GM12878 (cell line): ENCODE measurements around the gene CP. TPM values are rescaled to one million over a fixed set of nuclear protein-coding genes. Genes with fewer than 3 reads are reported as not detected.

Experiments used
- DPF2 ChIP-seq: fragments of 450-650 bp; IDR thresholded peaks from 2 replicates; pipeline ENCODE4 v1.6.1; 2017; ENCODE audit warnings: mild to moderate bottlenecking
- EED ChIP-seq: sonication (generic); IDR thresholded peaks from 2 replicates; pipeline ENCODE4 v1.6.1; 2016; ENCODE audit warnings: antibody characterized with exemption, low read depth
- ETV6 ChIP-seq, 2 experiments: fragments of 450-650 bp in 1 of 2; IDR thresholded peaks in 1 of 2; conservative IDR thresholded peaks in 1 of 2; 2 replicates each; pipeline ENCODE4 v1.6.1; 2014; ENCODE audit warnings: antibody characterized with exemption in 1 of 2, borderline replicate concordance in 1 of 2, low read depth in 1 of 2, mild to moderate bottlenecking in 1 of 2, moderate library complexity in 1 of 2
- HCFC1 ChIP-seq: fragments of 150-350 bp; IDR thresholded peaks from 2 replicates; pipeline ENCODE4 v1.6.1; 2014; ENCODE audit warnings: low read length
- JUNB ChIP-seq: IDR thresholded peaks from 2 replicates; pipeline ENCODE4 v1.6.1; 2016; ENCODE audit warnings: antibody characterized with exemption, mild to moderate bottlenecking
- KLF5 ChIP-seq: fragments of 450-650 bp; IDR thresholded peaks from 2 replicates; pipeline ENCODE4 v1.6.1; 2014; ENCODE audit warnings: mild to moderate bottlenecking; ENCODE audit not compliant: partially characterized antibody
- MEF2A ChIP-seq: IDR thresholded peaks from 2 replicates; pipeline ENCODE4 v1.6.1; 2011; ENCODE audit warnings: low read depth, mild to moderate bottlenecking, low read length, moderate library complexity; ENCODE audit not compliant: insufficient read depth
- MXI1 ChIP-seq: fragments of 150-350 bp; IDR thresholded peaks from 2 replicates; pipeline ENCODE4 v1.6.1; 2011; ENCODE audit warnings: low read depth, mild to moderate bottlenecking, inconsistent platforms, low read length, improper control_type of control experiment
- NFIC ChIP-seq: IDR thresholded peaks from 2 replicates; pipeline ENCODE4 v1.6.1; 2012; ENCODE audit warnings: low read depth, mild to moderate bottlenecking, inconsistent platforms, low read length, moderate library complexity
- PML ChIP-seq: IDR thresholded peaks from 2 replicates; pipeline ENCODE4 v1.6.1; 2012; ENCODE audit warnings: low read length, inconsistent platforms
- SMC3 ChIP-seq: IDR thresholded peaks from 2 replicates; pipeline ENCODE4 v1.6.1; 2011; ENCODE audit warnings: low read length, improper control_type of control experiment, borderline replicate concordance
- SPI1 ChIP-seq: IDR thresholded peaks from 2 replicates; pipeline ENCODE4 v1.6.1; 2011; ENCODE audit warnings: low read depth, mild to moderate bottlenecking, low read length, moderate library complexity, borderline replicate concordance; ENCODE audit not compliant: insufficient read depth
- ZBED1 ChIP-seq: IDR thresholded peaks from 2 replicates; pipeline ENCODE4 v1.6.1; 2016; ENCODE audit warnings: borderline replicate concordance
- polyA plus RNA-seq, 11 experiments: library from polyadenylated mRNA; depleted of rRNA in 4 of 11; unstranded in 6 of 11; stranded (reverse) in 5 of 11; fragments of >200 nt; fragmentation: Nextera tagmentation in 4 of 11; fragmentation: Illumina TruSeq in 1 of 11; extraction: Ambion mirVana in 4 of 11; extraction: Trizol in 1 of 11; gene quantifications; 1 replicate in 1 of 11; 2 replicates in 10 of 11; pipeline versions ENCODE4 v1.2.1 to v1.2.3, GENCODE V29; 2011 to 2016; ENCODE audit warnings: inconsistent platforms in 2 of 11, missing spikeins in 2 of 11, low read depth in 1 of 11
- total RNA-seq, 4 experiments: library from RNA; depleted of rRNA in 3 of 4; stranded (reverse); fragments of >200 nt in 3 of 4; fragmentation: Illumina TruSeq in 1 of 4; extraction: Trizol in 1 of 4; gene quantifications; 2 replicates each; pipeline versions ENCODE4 v1.2.1 to v1.2.3, GENCODE V29; 2013 to 2021
- TF ChIP-seq, protein P1 (sequence below): fragments of 150-350 bp; IDR thresholded peaks from 2 replicates; pipeline ENCODE4 v1.6.1; 2014; ENCODE audit warnings: mild to moderate bottlenecking, low read depth, low read length
- TF ChIP-seq, protein P2 (sequence below): IDR thresholded peaks from 2 replicates; pipeline ENCODE4 v1.6.1; 2011; ENCODE audit warnings: borderline replicate concordance, low read depth, mild to moderate bottlenecking, moderate library complexity, low read length; ENCODE audit not compliant: insufficient read depth, poor library complexity, severe bottlenecking
- TF ChIP-seq, protein P3 (sequence below), 3 experiments: IDR thresholded peaks in 2 of 3; conservative IDR thresholded peaks in 1 of 3; 2 replicates each; pipeline ENCODE4 v1.5.1; 2011; ENCODE audit warnings: low read depth in 3 of 3, low read length in 3 of 3, mild to moderate bottlenecking in 3 of 3, control low read depth in 2 of 3, moderate library complexity in 2 of 3, inconsistent platforms in 1 of 3, mixed read lengths in 1 of 3; ENCODE audit not compliant: control insufficient read depth in 2 of 3, insufficient read depth in 1 of 3; ENCODE audit errors: extremely low read depth in 1 of 3
- TF ChIP-seq, protein P4 (sequence below): fragments of 450-650 bp; conservative IDR thresholded peaks from 2 replicates; pipeline ENCODE4 v1.6.1; 2017; ENCODE audit warnings: mild to moderate bottlenecking, moderate library complexity
- TF ChIP-seq, protein P5 (sequence below): IDR thresholded peaks from 2 replicates; pipeline ENCODE4 v1.6.1; 2012; ENCODE audit warnings: mild to moderate bottlenecking, low read depth, low read length

The CP gene
- total and polyA plus RNA-seq, 10 of the 15 experiments (the other 5 are each of a cell fraction or from before 2014, with no cell fraction given) = 0.14 to 1.2 (median 0.30) TPM; not detected in 6

DNA sequence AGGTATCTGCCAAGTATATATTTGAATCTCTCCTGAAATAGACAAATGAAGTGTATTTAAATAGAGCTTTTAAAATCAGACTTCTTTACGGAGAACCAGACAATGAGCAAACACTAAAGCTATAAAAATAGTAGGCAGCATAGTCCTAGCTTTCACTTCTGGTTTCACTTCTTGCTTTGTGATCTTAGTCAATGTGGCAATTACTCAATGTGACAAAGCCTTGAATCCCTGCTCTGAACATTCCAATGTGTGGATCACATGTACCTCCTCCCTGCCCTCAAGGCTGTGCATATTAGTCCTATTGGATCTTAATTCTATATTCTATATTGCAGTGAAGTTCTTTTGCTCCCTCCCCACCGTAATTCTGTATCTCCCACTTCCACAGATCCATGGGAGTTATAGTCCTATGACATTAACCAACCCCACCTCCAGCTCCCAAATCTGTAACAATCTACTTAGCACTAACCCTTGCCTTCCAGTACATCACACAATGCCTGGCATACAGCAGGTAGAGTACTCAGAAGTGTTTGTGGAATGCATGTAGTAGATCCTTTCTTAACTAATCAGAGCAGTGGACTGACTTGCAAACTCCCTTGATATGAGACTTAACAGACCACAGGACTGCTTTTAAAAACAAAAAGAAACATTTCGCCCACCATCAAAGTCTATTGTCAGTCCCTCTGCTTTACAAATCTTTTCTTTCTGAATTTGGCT, 24.3 kb upstream of the CP start (continued):
- TF ChIP-seq MXI1 (peak; percentile 28; the same call in 1 of the 2 replicates), NFIC (peak; percentile 80; the same call in 1 of the 2 replicates), SMC3 (no peak), DPF2 (peak; percentile 69; the same call in 1 of the 2 replicates), HCFC1 (no peak), ZBED1 (peak; percentile 56; the same call in 1 of the 2 replicates), SPI1 (peak; percentile 86), PML (peak; percentile 51; the same call in 1 of the 2 replicates), MEF2A (peak; percentile 89), ETV6 (conservative IDR thresholded peaks at IDR 0.05 in 1 of 2, IDR thresholded peaks at IDR 0.05 in 1 of 2; ENCODE audit: borderline replicate concordance in 1 of 2, low read depth in 1 of 2) (peak in 1 of 2 experiments; percentile 79; a peak in 2 of 4 replicates), EED (peak; percentile 75), KLF5 (no peak), JUNB (peak; percentile 61)
- TF ChIP-seq, protein P1, sequence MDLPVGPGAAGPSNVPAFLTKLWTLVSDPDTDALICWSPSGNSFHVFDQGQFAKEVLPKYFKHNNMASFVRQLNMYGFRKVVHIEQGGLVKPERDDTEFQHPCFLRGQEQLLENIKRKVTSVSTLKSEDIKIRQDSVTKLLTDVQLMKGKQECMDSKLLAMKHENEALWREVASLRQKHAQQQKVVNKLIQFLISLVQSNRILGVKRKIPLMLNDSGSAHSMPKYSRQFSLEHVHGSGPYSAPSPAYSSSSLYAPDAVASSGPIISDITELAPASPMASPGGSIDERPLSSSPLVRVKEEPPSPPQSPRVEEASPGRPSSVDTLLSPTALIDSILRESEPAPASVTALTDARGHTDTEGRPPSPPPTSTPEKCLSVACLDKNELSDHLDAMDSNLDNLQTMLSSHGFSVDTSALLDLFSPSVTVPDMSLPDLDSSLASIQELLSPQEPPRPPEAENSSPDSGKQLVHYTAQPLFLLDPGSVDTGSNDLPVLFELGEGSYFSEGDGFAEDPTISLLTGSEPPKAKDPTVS = no peak
- TF ChIP-seq, protein P2, sequence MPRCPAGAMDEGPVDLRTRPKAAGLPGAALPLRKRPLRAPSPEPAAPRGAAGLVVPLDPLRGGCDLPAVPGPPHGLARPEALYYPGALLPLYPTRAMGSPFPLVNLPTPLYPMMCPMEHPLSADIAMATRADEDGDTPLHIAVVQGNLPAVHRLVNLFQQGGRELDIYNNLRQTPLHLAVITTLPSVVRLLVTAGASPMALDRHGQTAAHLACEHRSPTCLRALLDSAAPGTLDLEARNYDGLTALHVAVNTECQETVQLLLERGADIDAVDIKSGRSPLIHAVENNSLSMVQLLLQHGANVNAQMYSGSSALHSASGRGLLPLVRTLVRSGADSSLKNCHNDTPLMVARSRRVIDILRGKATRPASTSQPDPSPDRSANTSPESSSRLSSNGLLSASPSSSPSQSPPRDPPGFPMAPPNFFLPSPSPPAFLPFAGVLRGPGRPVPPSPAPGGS = peak; percentile 36
- TF ChIP-seq, protein P3, sequence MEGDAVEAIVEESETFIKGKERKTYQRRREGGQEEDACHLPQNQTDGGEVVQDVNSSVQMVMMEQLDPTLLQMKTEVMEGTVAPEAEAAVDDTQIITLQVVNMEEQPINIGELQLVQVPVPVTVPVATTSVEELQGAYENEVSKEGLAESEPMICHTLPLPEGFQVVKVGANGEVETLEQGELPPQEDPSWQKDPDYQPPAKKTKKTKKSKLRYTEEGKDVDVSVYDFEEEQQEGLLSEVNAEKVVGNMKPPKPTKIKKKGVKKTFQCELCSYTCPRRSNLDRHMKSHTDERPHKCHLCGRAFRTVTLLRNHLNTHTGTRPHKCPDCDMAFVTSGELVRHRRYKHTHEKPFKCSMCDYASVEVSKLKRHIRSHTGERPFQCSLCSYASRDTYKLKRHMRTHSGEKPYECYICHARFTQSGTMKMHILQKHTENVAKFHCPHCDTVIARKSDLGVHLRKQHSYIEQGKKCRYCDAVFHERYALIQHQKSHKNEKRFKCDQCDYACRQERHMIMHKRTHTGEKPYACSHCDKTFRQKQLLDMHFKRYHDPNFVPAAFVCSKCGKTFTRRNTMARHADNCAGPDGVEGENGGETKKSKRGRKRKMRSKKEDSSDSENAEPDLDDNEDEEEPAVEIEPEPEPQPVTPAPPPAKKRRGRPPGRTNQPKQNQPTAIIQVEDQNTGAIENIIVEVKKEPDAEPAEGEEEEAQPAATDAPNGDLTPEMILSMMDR (IDR thresholded peaks at IDR 0.05 in 2 of 3, conservative IDR thresholded peaks at IDR 0.05 in 1 of 3; ENCODE audit: control insufficient read depth in 2 of 3, extremely low read depth in 1 of 3, insufficient read depth in 1 of 3, low read depth in 3 of 3, low read length in 3 of 3) = no peak
- TF ChIP-seq, protein P4, sequence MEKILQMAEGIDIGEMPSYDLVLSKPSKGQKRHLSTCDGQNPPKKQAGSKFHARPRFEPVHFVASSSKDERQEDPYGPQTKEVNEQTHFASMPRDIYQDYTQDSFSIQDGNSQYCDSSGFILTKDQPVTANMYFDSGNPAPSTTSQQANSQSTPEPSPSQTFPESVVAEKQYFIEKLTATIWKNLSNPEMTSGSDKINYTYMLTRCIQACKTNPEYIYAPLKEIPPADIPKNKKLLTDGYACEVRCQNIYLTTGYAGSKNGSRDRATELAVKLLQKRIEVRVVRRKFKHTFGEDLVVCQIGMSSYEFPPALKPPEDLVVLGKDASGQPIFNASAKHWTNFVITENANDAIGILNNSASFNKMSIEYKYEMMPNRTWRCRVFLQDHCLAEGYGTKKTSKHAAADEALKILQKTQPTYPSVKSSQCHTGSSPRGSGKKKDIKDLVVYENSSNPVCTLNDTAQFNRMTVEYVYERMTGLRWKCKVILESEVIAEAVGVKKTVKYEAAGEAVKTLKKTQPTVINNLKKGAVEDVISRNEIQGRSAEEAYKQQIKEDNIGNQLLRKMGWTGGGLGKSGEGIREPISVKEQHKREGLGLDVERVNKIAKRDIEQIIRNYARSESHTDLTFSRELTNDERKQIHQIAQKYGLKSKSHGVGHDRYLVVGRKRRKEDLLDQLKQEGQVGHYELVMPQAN = no peak
- TF ChIP-seq, protein P5, sequence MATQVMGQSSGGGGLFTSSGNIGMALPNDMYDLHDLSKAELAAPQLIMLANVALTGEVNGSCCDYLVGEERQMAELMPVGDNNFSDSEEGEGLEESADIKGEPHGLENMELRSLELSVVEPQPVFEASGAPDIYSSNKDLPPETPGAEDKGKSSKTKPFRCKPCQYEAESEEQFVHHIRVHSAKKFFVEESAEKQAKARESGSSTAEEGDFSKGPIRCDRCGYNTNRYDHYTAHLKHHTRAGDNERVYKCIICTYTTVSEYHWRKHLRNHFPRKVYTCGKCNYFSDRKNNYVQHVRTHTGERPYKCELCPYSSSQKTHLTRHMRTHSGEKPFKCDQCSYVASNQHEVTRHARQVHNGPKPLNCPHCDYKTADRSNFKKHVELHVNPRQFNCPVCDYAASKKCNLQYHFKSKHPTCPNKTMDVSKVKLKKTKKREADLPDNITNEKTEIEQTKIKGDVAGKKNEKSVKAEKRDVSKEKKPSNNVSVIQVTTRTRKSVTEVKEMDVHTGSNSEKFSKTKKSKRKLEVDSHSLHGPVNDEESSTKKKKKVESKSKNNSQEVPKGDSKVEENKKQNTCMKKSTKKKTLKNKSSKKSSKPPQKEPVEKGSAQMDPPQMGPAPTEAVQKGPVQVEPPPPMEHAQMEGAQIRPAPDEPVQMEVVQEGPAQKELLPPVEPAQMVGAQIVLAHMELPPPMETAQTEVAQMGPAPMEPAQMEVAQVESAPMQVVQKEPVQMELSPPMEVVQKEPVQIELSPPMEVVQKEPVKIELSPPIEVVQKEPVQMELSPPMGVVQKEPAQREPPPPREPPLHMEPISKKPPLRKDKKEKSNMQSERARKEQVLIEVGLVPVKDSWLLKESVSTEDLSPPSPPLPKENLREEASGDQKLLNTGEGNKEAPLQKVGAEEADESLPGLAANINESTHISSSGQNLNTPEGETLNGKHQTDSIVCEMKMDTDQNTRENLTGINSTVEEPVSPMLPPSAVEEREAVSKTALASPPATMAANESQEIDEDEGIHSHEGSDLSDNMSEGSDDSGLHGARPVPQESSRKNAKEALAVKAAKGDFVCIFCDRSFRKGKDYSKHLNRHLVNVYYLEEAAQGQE = no peak
